ENCODE results near the gene ZNF219. TPM values are rescaled to one million over a fixed set of nuclear protein-coding genes. Genes with fewer than 3 reads are reported as not detected.

ZNF219 gene
- total and polyA plus RNA-seq, 2 of the 13 experiments (the other 11 are each of a cell fraction or from before 2014, with no cell fraction given): 34.5 to 36.6 TPM

DNA sequence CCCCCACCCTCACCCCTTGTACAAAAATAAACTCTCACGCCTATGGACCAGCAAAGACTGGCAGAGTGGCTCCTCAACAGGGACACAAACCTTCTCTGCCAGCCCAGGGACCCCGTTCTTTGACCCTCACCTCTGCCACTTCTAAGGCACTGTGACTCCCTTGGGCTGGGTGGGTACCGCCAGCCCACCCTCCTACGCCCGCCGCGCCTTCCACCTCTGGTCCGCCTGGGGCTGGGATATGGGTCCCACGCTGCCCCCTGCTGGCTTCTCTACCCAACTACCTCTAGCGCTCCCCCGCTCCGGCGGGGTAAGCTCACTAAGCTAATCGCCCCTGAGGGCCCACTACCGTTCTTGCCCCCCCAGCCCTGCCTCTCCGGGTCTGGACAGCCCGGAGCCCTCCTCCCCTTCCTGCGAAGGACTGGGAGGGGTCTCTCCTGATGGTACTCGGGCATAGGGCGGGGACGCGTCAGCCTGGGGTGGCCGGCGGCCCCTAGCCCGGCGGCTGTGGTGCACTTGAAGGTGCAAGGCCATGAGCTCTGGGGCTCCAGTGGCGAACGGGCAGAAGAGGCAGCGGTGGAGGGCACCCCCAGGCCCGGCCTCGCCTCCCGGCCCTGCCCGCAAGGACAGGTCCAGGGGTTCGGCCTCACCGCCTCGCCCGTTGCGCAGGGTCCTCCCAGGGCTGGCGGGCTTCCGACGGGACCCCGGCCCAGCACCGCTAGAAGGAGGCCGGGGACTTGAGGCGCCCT is 8.1 kb downstream of the ZNF219 start (continued):
- TF ChIP-seq, protein P1, sequence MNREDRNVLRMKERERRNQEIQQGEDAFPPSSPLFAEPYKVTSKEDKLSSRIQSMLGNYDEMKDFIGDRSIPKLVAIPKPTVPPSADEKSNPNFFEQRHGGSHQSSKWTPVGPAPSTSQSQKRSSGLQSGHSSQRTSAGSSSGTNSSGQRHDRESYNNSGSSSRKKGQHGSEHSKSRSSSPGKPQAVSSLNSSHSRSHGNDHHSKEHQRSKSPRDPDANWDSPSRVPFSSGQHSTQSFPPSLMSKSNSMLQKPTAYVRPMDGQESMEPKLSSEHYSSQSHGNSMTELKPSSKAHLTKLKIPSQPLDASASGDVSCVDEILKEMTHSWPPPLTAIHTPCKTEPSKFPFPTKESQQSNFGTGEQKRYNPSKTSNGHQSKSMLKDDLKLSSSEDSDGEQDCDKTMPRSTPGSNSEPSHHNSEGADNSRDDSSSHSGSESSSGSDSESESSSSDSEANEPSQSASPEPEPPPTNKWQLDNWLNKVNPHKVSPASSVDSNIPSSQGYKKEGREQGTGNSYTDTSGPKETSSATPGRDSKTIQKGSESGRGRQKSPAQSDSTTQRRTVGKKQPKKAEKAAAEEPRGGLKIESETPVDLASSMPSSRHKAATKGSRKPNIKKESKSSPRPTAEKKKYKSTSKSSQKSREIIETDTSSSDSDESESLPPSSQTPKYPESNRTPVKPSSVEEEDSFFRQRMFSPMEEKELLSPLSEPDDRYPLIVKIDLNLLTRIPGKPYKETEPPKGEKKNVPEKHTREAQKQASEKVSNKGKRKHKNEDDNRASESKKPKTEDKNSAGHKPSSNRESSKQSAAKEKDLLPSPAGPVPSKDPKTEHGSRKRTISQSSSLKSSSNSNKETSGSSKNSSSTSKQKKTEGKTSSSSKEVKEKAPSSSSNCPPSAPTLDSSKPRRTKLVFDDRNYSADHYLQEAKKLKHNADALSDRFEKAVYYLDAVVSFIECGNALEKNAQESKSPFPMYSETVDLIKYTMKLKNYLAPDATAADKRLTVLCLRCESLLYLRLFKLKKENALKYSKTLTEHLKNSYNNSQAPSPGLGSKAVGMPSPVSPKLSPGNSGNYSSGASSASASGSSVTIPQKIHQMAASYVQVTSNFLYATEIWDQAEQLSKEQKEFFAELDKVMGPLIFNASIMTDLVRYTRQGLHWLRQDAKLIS (CRISPR knock-in tag; IDR thresholded peaks at IDR 0.05): no peak
- no peak for TF ChIP-seq KLF6 (CRISPR knock-in tag; IDR thresholded peaks at IDR 0.05)
- TF ChIP-seq, protein P2, sequence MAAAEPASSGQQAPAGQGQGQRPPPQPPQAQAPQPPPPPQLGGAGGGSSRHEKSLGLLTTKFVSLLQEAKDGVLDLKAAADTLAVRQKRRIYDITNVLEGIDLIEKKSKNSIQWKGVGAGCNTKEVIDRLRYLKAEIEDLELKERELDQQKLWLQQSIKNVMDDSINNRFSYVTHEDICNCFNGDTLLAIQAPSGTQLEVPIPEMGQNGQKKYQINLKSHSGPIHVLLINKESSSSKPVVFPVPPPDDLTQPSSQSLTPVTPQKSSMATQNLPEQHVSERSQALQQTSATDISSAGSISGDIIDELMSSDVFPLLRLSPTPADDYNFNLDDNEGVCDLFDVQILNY (CRISPR knock-in tag; conservative IDR thresholded peaks at IDR 0.05): no peak
- TF ChIP-seq, protein P3, sequence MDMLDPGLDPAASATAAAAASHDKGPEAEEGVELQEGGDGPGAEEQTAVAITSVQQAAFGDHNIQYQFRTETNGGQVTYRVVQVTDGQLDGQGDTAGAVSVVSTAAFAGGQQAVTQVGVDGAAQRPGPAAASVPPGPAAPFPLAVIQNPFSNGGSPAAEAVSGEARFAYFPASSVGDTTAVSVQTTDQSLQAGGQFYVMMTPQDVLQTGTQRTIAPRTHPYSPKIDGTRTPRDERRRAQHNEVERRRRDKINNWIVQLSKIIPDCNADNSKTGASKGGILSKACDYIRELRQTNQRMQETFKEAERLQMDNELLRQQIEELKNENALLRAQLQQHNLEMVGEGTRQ (IDR thresholded peaks at IDR 0.05; ENCODE audit: low read depth, low read length): no peak
- TF ChIP-seq, protein P3 (CRISPR knock-in tag; IDR thresholded peaks at IDR 0.05; ENCODE audit: borderline replicate concordance): no peak
- TF ChIP-seq ZNF570 (CRISPR knock-in tag; IDR thresholded peaks at IDR 0.05; ENCODE audit: borderline replicate concordance): no peak
- TF ChIP-seq, protein P4, sequence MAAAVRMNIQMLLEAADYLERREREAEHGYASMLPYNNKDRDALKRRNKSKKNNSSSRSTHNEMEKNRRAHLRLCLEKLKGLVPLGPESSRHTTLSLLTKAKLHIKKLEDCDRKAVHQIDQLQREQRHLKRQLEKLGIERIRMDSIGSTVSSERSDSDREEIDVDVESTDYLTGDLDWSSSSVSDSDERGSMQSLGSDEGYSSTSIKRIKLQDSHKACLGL (CRISPR knock-in tag; IDR thresholded peaks at IDR 0.05): no peak
- no peak for TF ChIP-seq YY1 (IDR thresholded peaks at IDR 0.05; ENCODE audit: insufficient read depth, insufficient replicate concordance, low read depth, low read length)
- no peak for TF ChIP-seq KDM6A (CRISPR knock-in tag; IDR thresholded peaks at IDR 0.05; ENCODE audit: low read depth)
- TF ChIP-seq ZNF335 (CRISPR knock-in tag; IDR thresholded peaks at IDR 0.05): no peak
- TF ChIP-seq, protein P5, sequence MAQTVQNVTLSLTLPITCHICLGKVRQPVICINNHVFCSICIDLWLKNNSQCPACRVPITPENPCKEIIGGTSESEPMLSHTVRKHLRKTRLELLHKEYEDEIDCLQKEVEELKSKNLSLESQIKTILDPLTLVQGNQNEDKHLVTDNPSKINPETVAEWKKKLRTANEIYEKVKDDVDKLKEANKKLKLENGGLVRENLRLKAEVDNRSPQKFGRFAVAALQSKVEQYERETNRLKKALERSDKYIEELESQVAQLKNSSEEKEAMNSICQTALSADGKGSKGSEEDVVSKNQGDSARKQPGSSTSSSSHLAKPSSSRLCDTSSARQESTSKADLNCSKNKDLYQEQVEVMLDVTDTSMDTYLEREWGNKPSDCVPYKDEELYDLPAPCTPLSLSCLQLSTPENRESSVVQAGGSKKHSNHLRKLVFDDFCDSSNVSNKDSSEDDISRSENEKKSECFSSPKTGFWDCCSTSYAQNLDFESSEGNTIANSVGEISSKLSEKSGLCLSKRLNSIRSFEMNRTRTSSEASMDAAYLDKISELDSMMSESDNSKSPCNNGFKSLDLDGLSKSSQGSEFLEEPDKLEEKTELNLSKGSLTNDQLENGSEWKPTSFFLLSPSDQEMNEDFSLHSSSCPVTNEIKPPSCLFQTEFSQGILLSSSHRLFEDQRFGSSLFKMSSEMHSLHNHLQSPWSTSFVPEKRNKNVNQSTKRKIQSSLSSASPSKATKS (CRISPR knock-in tag; IDR thresholded peaks at IDR 0.05): no peak
- TF ChIP-seq ZSCAN21 (CRISPR knock-in tag; IDR thresholded peaks at IDR 0.05; ENCODE audit: borderline replicate concordance): peak; percentile 56; the same call in 1 of the 2 replicates
- TF ChIP-seq STAT5B (CRISPR knock-in tag; IDR thresholded peaks at IDR 0.05): no peak
- TF ChIP-seq KDM5A (IDR thresholded peaks at IDR 0.05; ENCODE audit: borderline replicate concordance, low read length): no peak
- TF ChIP-seq, protein P6, sequence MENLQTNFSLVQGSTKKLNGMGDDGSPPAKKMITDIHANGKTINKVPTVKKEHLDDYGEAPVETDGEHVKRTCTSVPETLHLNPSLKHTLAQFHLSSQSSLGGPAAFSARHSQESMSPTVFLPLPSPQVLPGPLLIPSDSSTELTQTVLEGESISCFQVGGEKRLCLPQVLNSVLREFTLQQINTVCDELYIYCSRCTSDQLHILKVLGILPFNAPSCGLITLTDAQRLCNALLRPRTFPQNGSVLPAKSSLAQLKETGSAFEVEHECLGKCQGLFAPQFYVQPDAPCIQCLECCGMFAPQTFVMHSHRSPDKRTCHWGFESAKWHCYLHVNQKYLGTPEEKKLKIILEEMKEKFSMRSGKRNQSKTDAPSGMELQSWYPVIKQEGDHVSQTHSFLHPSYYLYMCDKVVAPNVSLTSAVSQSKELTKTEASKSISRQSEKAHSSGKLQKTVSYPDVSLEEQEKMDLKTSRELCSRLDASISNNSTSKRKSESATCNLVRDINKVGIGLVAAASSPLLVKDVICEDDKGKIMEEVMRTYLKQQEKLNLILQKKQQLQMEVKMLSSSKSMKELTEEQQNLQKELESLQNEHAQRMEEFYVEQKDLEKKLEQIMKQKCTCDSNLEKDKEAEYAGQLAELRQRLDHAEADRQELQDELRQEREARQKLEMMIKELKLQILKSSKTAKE (CRISPR knock-in tag; IDR thresholded peaks at IDR 0.05; ENCODE audit: borderline replicate concordance): no peak
- no peak for TF ChIP-seq RFX3 (CRISPR knock-in tag; IDR thresholded peaks at IDR 0.05)
- no peak for TF ChIP-seq PAX8 (CRISPR knock-in tag; IDR thresholded peaks at IDR 0.05; ENCODE audit: borderline replicate concordance)

All from HepG2 (cell line).